HG02642 (cell line): ENCODE measurements around the gene SFMBT1.

Source experiments
- ATAC-seq: cut with Tn5 transposase; IDR thresholded peaks from one replicate; pipeline ENCODE4 v1.9.1; 2021; ENCODE audit warnings: mild to moderate bottlenecking; ENCODE audit not compliant: unreplicated experiment, poor library complexity

The SFMBT1 gene

GRCh38 chr3:52930748-52931147, 115.1 kb downstream of the SFMBT1 start:
- ATAC-seq: no peak

DNA sequence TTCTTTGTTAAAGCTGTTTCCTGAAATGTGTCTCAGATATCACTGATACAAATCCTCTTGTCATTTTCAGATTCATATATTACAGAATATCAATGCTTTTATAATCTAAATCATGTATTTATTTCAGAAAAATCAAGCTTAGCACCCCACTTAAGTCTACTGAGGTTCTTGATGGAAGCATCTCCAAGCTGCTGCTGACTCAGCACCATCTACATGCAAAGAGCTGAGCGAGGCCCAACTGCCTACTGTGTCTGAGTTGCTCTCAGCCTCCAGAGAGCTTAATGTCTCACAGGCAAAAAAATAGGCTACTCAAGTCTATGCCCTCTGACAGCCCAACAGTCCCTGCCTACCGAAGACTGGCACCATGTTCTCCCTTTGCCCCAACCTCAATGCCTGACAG, 119.3 kb downstream of the SFMBT1 start:
- ATAC-seq: no peak

DNA sequence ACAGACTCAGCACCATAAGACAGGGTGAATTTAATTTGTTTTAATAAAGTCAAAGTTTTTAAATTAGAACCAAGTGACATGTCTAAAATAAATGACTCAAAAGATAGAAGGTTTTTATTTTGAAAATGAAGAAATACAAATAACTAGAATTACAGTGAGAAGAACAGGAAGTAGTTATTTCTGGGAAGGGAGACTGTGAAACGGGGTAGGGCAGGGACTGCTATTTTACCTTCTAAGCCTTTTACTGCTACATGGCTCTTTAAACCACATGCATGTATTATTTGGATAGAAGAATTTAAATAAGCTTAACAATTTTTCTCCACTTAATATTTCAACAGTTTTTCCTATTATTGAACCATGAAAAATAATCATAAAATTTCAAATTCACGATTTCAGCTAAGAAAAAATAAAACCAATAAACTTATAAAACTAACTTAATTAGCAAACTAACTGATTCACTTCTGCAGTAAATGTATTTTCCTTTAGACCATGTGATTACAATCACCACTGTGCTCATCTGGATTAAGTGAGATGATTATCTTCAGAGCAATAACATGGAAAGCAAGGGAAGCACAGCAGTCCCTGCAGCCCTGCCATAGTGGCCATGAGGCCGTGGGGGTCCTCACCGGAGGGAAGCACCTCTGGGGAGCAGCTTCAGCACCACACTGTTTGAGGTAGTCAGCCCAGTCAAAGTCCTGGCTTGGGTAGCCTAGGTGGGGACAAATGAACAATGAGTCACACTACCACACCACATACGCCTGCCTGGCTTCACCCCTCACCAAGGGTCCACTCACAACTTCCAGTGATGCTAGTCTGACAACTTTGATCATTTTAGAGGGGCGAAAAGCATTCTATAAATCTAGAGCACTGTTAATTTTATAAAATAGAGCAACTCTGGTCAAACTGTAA, 120.2 kb downstream of the SFMBT1 start:
- ATAC-seq: no peak

DNA sequence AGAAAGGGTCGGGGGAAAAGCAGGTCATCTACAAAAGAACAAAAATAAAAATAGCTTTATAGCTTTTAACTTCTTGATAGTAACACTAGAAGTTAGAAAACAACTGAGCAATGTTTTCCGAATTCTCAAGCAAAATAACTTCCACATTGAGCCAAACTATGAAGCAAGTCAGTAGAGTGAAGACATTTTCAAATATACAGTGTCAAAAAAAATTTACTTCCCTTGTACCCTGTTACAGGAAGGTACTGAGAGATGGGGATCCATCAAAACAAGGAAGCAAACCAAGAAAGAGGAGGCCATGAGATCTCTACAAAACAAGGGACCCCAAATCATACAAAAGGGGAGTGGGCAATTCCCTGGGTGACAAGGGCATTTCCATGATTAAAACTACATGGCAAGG, 121.9 kb downstream of the SFMBT1 start:
- ATAC-seq: no peak

DNA sequence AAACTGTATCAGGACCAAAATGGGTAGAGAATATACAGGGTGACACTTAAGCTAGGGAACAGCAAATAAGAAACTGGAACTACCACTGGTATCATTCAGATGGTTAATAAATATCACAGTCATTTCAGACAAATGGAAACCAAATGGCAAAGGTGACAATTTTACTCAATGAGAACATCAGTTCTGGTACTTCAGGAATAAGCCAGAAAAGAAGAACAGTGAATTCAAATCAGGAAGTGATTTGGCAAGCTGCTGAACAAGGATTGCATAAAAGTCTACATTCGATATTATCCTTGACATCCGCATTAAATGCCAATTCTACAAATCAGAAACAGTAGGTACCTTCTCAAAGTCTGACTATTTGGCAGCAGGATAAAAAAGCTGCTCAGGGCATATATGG, 125.0 kb downstream of the SFMBT1 start:
- no peak for ATAC-seq

- ATAC-seq: no peak
Observed at GRCh38 chr3:52917044-52917443, 128.8 kb downstream of the SFMBT1 start.

DNA sequence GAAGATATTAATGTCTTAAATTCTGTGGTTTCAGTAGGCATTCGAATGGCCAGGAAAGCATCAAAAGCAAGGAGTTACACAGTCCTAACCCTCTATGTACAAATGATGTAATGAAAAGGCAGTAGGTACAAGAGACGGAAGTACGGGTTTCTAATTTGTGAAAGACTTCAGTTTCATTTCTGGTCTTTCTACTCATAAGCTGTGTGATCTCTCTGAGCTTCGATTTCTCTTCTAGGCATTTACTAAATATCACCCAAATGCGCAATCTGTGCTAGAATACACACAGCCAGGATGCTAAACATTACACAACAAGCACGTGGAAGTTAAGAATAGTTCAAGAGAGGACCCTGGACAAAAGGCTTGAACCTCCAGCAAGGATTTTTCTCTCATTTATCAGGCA, 130.6 kb downstream of the SFMBT1 start:
- no peak for ATAC-seq

DNA sequence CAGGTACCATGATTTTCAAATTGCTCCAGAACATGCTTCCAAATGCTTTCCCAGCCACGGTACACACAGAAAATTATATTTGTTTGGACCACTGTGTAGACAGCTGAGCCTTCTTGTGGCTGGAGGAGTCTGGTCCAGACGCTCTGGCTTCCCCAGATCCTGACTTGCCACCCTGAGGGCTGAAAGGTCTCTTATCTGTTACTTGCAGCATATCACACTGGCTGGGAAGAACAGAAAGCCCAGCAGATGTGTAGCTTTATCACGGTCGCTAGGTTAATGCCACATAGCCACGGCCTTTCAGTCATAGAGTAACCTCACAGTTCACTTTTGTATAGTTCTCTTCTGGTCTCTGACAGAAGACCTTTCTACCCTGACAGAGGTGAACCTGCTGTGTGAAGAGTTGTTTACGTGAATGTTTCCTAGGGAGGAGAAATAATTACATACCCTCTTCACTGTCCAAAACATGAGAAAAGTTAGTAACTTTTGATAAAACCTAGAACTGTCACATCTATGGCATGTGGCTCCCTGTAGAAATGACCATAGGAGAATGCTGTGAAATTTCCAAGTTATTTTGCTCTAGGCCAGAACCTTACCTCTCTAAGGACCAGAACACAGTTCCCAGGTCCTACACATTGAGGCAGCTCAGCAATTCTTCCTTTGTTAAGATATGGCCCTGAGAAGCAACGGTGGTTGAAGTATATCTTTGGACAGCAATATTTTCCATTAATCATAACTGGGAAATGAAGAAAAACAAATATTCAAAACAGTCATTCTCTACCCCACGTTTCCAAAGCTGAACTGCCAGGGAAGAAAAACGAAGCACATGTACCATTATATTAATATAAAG, 132.8 kb downstream of the SFMBT1 start:
- no peak for ATAC-seq

DNA sequence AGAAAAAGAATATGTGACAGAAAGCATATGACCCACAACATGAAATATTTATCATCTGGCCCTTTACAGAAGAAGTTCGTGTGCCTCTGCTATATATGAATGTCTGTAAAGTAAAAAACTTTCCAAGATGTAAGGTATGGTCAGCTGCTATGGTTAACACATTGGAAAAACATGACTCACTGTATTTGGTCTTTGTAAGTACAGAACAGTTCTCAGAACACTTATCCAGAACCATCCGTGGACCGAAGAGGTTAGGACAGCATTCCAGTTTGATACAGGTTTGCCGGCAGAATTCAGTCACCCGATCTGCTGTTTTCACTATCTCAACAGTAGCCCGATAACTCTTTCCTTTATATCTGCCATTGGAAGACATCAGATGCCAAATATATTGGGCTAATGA, 135.1 kb downstream of the SFMBT1 start:
- ATAC-seq: no peak

GRCh38 chr3:52907497-52907896, 138.4 kb downstream of the SFMBT1 start:
- no peak for ATAC-seq

DNA sequence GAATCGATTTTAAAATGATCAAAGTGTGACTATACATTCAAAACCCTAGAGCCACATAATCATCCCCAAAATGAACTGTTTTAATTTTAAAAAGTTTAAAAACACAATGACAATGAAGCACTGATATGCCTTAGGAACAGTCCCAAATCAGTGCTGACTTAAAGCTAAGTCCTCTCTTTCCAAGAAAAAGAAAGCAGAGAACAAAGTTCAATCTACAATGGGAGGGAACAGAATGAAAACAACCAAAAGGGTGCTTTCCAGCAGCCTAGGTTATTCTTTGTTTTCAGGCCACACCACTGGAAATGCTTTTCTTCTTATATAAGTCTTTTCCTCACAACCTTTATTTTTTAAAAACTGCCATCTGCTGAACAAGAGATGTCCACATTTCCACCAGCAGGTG, 141.3 kb downstream of the SFMBT1 start:
- ATAC-seq: no peak

DNA sequence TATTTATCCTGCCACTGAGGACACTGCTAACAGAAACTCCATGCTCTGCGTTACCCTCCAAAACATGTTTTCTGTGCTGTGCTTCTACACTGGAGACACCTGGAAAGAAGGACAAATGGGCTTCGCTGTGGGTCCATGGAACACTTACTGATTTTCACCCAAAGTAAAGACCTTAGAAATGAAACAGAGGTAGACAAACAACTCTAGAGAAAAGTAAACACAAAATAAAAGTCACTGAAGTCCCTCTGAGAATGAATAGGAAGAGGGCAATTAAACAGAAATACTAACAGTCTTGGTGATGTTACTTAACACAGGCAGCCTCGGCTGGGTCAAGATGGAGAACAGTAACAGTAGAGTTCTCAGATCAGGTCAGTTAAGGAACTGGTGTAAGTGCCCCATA, 141.9 kb downstream of the SFMBT1 start:
- ATAC-seq: no peak

- peak; percentile 95 for ATAC-seq
Observed at GRCh38 chr3:52897130-52898122, 148.4 kb downstream of the SFMBT1 start, which contains the start of gene STIMATE. TSS of gene STIMATE (minus strand) at chr3:52897548. CDS start at chr3:52897450, 98 bp downstream.

- ATAC-seq: no peak
Observed at GRCh38 chr3:52896613-52897012, 149.3 kb downstream of the SFMBT1 start.

DNA sequence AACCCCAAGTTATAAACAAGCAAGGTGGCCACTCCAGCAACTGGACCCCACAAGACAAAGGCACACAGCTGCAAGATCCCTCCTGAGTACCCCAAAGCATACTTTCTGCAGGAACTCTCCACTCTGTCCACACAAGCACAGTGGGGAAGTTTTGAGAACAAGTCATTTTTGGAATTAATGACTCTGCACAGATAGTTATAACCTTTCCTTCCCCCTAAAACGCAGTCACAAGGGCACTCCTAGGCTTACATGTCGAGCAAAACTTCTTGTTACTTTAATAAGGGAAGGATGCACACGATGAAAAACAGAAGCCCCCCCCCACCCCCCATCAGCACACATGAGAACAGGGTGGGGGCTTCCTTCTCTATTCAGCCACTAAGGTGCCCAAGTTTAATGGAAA, 149.7 kb downstream of the SFMBT1 start:
- ATAC-seq: no peak

DNA sequence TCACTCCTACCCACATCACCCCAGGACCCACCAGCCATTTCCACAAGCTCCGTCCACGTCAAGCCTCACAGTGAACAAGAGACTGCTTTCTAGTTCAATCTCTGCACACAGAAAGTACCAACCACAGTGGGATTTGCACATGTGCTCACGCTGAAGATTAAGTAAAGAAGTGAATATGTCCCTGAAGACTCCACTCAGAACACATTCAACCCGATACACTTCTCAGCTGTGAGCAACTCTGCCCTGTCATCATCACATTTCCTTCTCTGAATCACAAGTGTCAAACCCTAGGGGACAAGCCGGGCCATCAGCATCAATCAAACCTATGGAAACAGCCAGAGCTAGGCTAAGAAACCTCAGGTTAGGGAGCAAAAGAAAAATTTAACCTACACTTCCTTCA, 150.5 kb downstream of the SFMBT1 start:
- no peak for ATAC-seq

GRCh38 chr3:52894756-52895155, 151.1 kb downstream of the SFMBT1 start:
- no peak for ATAC-seq

DNA sequence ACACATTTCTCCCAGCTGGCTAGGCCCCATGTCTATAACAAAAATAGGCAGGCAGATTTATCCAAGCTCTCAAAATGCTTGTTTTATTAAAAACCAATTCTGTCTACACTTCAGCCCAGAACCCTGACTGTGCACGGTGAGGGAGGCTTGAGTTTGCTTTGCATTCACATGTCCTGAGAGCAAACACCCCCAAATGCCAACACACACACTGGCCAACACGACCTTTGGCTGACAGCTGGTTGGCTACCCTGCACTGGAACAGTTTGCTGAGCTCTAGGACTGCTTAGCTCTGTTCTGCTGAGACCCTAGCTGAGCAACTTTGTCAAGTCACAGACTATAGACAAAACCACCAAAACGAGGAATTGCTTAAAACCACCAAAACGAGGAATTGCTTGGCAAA, 152.2 kb downstream of the SFMBT1 start:
- no peak for ATAC-seq

GRCh38 chr3:52892625-52893311, 153.1 kb downstream of the SFMBT1 start:
- no peak for ATAC-seq

DNA sequence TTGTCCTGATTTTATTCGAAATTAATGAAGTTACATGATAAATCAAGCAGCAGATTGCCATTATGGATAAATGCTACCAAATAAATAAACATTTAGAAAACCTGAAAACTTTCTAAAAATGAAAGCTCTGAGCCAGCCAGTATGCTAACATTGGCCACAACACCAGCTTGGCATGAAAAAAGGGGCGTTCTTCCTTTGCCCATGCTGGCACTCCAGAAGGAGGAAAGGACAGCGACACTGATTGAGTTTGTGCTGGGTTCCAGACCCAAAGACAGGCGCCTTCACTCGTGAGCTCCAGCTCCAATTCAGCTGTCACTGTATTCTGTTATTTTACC, 153.6 kb downstream of the SFMBT1 start:
- ATAC-seq: no peak
